ENCODE results near the gene RBFOX2.

DNA sequence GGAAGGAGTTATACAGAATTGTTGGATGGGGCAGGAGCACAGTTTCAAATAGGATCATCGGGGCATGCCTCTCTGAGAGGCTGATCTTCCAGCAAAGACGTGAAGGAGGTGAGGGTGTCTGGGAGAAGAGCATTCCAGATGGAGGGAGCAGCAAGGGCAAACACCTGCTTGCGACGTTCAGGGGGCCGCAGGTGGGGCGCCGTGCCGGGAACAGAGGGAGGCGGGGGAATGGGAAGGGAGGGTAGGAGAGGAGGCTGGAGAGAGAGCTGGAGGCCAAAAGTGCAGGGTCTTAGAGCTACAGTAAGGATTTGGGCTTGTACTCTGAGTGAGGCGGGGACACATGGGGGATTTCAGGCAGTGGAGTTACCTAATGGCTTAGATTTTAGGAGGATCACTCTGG, 297.3 kb downstream of the RBFOX2 start:
- TF ChIP-seq, protein P1, sequence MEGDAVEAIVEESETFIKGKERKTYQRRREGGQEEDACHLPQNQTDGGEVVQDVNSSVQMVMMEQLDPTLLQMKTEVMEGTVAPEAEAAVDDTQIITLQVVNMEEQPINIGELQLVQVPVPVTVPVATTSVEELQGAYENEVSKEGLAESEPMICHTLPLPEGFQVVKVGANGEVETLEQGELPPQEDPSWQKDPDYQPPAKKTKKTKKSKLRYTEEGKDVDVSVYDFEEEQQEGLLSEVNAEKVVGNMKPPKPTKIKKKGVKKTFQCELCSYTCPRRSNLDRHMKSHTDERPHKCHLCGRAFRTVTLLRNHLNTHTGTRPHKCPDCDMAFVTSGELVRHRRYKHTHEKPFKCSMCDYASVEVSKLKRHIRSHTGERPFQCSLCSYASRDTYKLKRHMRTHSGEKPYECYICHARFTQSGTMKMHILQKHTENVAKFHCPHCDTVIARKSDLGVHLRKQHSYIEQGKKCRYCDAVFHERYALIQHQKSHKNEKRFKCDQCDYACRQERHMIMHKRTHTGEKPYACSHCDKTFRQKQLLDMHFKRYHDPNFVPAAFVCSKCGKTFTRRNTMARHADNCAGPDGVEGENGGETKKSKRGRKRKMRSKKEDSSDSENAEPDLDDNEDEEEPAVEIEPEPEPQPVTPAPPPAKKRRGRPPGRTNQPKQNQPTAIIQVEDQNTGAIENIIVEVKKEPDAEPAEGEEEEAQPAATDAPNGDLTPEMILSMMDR (IDR thresholded peaks at IDR 0.05): no peak
- no peak for TF ChIP-seq POLR2A (IDR thresholded peaks at IDR 0.05)

Measured in tibial nerve (tissue), 3 donors.